Measurements from ENCODE around the gene IQGAP2.
"Not testable (repeated sequence)": the region's sequence is repeated elsewhere in the genome, so short reads cannot be mapped to it uniquely, and the experiment has no call there.

Gene IQGAP2

DNA sequence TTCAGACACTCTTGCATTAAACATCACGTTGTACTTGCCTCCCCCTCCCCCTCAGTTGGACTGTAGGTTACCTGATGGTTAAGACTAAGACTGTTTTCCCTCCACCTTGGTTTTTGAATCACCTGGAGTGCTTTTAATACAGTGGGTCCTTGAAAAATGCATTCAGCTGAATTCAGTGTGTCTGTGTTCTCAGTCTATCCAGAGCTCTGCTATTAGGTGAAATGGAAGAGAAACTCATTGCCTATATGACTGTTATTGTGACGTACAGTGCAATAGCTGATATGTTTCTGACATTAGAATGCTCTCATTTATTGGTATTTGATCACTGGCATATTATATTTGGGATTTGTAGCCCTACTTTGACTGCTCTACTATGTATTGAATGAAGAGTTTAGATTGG lies 111.6 kb downstream of the IQGAP2 start (continued):
- TF ChIP-seq, protein P1, sequence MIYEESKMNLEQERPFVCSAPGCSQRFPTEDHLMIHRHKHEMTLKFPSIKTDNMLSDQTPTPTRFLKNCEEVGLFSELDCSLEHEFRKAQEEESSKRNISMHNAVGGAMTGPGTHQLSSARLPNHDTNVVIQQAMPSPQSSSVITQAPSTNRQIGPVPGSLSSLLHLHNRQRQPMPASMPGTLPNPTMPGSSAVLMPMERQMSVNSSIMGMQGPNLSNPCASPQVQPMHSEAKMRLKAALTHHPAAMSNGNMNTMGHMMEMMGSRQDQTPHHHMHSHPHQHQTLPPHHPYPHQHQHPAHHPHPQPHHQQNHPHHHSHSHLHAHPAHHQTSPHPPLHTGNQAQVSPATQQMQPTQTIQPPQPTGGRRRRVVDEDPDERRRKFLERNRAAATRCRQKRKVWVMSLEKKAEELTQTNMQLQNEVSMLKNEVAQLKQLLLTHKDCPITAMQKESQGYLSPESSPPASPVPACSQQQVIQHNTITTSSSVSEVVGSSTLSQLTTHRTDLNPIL (CRISPR knock-in tag; IDR thresholded peaks at IDR 0.05; ENCODE audit: low read depth) = no peak
- no peak for TF ChIP-seq CSDC2 (CRISPR knock-in tag; IDR thresholded peaks at IDR 0.05)
- no peak for TF ChIP-seq ZFP3 (CRISPR knock-in tag; IDR thresholded peaks at IDR 0.05)
- TF ChIP-seq, protein P2, sequence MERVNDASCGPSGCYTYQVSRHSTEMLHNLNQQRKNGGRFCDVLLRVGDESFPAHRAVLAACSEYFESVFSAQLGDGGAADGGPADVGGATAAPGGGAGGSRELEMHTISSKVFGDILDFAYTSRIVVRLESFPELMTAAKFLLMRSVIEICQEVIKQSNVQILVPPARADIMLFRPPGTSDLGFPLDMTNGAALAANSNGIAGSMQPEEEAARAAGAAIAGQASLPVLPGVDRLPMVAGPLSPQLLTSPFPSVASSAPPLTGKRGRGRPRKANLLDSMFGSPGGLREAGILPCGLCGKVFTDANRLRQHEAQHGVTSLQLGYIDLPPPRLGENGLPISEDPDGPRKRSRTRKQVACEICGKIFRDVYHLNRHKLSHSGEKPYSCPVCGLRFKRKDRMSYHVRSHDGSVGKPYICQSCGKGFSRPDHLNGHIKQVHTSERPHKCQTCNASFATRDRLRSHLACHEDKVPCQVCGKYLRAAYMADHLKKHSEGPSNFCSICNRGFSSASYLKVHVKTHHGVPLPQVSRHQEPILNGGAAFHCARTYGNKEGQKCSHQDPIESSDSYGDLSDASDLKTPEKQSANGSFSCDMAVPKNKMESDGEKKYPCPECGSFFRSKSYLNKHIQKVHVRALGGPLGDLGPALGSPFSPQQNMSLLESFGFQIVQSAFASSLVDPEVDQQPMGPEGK (CRISPR knock-in tag; IDR thresholded peaks at IDR 0.05; ENCODE audit: borderline replicate concordance) = no peak
- TF ChIP-seq ZFP30 (CRISPR knock-in tag; IDR thresholded peaks at IDR 0.05) = no peak

DNA sequence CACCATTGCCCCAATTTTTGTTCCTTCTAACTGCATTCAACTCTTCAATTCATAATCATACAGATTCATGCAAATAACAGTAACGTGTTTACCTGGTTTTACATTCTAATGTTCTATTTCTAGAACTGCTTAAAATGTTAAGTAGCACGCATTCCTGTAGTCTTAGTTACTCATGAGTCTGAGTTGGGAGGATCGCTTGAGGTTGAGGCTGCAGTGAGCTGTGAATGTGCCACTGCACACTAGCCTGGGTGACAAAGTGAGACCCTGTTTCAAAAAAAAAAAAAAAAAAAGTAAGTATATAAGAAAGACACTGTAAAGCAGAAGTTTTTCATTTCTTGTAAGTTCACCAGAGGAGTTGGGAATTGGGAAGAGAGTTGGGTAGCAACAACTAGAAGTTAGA lies 114.2 kb downstream of the IQGAP2 start:
- TF ChIP-seq, protein P2 (CRISPR knock-in tag; IDR thresholded peaks at IDR 0.05; ENCODE audit: borderline replicate concordance) = no peak
- no peak for TF ChIP-seq BACH2 (CRISPR knock-in tag; IDR thresholded peaks at IDR 0.05; ENCODE audit: borderline replicate concordance)
- TF ChIP-seq, protein P1 (CRISPR knock-in tag; IDR thresholded peaks at IDR 0.05; ENCODE audit: low read depth) = no peak
- TF ChIP-seq ZFP30 (CRISPR knock-in tag; IDR thresholded peaks at IDR 0.05) = no peak
- TF ChIP-seq ZC3H10 (CRISPR knock-in tag; IDR thresholded peaks at IDR 0.05) = no peak
- TF ChIP-seq RARB (CRISPR knock-in tag; IDR thresholded peaks at IDR 0.05) = no peak
- TF ChIP-seq ZNF8 (CRISPR knock-in tag; IDR thresholded peaks at IDR 0.05) = no peak
- no peak for TF ChIP-seq ZFP3 (CRISPR knock-in tag; IDR thresholded peaks at IDR 0.05)
- no peak for TF ChIP-seq ISL1 (CRISPR knock-in tag; IDR thresholded peaks at IDR 0.05)
- no peak for ATAC-seq

DNA sequence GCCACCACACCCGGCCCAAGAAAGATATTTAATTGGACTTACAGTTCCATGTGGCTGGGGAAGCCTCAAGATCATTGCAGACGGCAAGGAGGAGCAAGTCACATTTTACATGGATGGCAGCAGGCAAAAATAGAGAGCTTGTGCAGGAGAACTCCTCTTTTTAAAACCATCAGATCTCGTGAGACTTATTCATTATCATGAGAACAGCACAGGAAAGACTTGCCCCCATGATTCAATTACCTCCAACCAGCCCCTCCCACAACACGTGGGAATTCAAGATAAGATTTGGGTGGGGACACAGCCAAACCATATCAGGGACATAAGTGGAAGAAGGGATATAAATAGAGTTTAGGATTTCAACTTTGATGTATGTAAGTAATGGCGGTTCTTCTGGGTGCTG lies 115.2 kb downstream of the IQGAP2 start:
- ATAC-seq = not testable (repeated sequence)

DNA sequence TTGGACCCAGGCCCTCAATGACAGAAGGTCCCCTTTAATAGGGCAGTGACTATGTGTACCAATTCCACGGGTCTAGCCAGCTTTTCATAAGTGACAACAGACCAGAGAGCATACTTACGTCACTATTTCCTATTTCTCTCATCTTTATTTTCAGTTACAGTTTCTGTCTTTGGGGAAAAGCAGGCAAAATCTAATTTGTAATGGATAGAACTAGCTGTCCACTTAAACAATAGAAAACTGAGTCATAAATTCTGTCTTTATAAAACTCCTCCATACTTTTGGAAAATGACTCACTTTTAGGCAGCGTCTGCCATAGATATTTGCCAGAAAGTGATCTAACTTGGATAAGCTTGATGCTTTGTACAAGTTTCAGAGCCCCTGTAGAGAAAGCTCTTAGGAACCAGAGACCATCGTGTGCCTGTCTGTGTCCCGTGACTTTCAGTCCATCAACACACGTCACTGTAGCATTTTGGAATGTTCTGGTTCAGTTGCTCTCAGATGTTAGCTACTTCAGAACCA lies 118.2 kb downstream of the IQGAP2 start:
- no peak for TF ChIP-seq ZNF70 (CRISPR knock-in tag; IDR thresholded peaks at IDR 0.05)
- TF ChIP-seq ISL1 (CRISPR knock-in tag; IDR thresholded peaks at IDR 0.05) = peak; percentile 97
- TF ChIP-seq, protein P3, sequence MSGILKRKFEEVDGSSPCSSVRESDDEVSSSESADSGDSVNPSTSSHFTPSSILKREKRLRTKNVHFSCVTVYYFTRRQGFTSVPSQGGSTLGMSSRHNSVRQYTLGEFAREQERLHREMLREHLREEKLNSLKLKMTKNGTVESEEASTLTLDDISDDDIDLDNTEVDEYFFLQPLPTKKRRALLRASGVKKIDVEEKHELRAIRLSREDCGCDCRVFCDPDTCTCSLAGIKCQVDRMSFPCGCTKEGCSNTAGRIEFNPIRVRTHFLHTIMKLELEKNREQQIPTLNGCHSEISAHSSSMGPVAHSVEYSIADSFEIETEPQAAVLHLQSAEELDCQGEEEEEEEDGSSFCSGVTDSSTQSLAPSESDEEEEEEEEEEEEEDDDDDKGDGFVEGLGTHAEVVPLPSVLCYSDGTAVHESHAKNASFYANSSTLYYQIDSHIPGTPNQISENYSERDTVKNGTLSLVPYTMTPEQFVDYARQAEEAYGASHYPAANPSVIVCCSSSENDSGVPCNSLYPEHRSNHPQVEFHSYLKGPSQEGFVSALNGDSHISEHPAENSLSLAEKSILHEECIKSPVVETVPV (CRISPR knock-in tag; IDR thresholded peaks at IDR 0.05) = no peak; the same call in 1 of the 2 replicates
- TF ChIP-seq ZC3H10 (CRISPR knock-in tag; IDR thresholded peaks at IDR 0.05) = peak; percentile 24; the same call in 1 of the 2 replicates
- TF ChIP-seq, protein P4, sequence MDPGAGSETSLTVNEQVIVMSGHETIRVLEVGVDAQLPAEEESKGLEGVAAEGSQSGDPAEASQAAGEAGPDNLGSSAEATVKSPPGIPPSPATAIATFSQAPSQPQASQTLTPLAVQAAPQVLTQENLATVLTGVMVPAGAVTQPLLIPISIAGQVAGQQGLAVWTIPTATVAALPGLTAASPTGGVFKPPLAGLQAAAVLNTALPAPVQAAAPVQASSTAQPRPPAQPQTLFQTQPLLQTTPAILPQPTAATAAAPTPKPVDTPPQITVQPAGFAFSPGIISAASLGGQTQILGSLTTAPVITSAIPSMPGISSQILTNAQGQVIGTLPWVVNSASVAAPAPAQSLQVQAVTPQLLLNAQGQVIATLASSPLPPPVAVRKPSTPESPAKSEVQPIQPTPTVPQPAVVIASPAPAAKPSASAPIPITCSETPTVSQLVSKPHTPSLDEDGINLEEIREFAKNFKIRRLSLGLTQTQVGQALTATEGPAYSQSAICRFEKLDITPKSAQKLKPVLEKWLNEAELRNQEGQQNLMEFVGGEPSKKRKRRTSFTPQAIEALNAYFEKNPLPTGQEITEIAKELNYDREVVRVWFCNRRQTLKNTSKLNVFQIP (CRISPR knock-in tag; IDR thresholded peaks at IDR 0.05; ENCODE audit: borderline replicate concordance, low read depth) = 0 out of 2 replicates have a peak, but pooled peaks have one; percentile 57
- TF ChIP-seq, protein P1 (CRISPR knock-in tag; IDR thresholded peaks at IDR 0.05; ENCODE audit: low read depth) = peak; percentile 83
- TF ChIP-seq ZFP3 (CRISPR knock-in tag; IDR thresholded peaks at IDR 0.05) = peak; percentile 80
- no peak for TF ChIP-seq OSR1 (CRISPR knock-in tag; IDR thresholded peaks at IDR 0.05)
- no peak for TF ChIP-seq PPARA (CRISPR knock-in tag; IDR thresholded peaks at IDR 0.05; ENCODE audit: borderline replicate concordance)
- TF ChIP-seq, protein P2 (CRISPR knock-in tag; IDR thresholded peaks at IDR 0.05; ENCODE audit: borderline replicate concordance) = no peak
- no peak for TF ChIP-seq GLIS3 (CRISPR knock-in tag; IDR thresholded peaks at IDR 0.05)
- no peak for TF ChIP-seq TOX (CRISPR knock-in tag; IDR thresholded peaks at IDR 0.05; ENCODE audit: borderline replicate concordance)
- TF ChIP-seq, protein P5, sequence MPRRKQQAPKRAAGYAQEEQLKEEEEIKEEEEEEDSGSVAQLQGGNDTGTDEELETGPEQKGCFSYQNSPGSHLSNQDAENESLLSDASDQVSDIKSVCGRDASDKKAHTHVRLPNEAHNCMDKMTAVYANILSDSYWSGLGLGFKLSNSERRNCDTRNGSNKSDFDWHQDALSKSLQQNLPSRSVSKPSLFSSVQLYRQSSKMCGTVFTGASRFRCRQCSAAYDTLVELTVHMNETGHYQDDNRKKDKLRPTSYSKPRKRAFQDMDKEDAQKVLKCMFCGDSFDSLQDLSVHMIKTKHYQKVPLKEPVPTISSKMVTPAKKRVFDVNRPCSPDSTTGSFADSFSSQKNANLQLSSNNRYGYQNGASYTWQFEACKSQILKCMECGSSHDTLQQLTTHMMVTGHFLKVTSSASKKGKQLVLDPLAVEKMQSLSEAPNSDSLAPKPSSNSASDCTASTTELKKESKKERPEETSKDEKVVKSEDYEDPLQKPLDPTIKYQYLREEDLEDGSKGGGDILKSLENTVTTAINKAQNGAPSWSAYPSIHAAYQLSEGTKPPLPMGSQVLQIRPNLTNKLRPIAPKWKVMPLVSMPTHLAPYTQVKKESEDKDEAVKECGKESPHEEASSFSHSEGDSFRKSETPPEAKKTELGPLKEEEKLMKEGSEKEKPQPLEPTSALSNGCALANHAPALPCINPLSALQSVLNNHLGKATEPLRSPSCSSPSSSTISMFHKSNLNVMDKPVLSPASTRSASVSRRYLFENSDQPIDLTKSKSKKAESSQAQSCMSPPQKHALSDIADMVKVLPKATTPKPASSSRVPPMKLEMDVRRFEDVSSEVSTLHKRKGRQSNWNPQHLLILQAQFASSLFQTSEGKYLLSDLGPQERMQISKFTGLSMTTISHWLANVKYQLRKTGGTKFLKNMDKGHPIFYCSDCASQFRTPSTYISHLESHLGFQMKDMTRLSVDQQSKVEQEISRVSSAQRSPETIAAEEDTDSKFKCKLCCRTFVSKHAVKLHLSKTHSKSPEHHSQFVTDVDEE (CRISPR knock-in tag; IDR thresholded peaks at IDR 0.05) = no peak
- ATAC-seq = peak; percentile 88

Measured in SK-N-SH treated with all-trans-retinoic acid at 6 μM for 48 hours (cell line).